DMS 273 treated with DMSO at 0.1 percent for 48 hours (cell line): ENCODE measurements around the gene HAVCR1.
"Not testable (repeated sequence)": the region's sequence is repeated elsewhere in the genome, so short reads cannot be mapped to it uniquely, and the experiment has no call there.

ENCODE experiments used
- DNase-seq: peaks from one replicate; lab custom pipeline; 2025; lab: John Stamatoyannopoulos, UW

The HAVCR1 gene

GRCh38 chr5:157059093-157059539 is at the start of gene HAVCR1:
Gene HAVCR1, minus strand, starts transcription at chr5:157059116. Its CDS starts 1,173 bp downstream, at chr5:157057943.
- DNase-seq, result no peak

- DNase-seq, result no peak
Observed at GRCh38 chr5:157107508-157107907, 48.6 kb upstream of the HAVCR1 start.

- DNase-seq, result no peak
Observed at GRCh38 chr5:157106630-157107461, 47.9 kb upstream of the HAVCR1 start.

- DNase-seq, result no peak
Observed at GRCh38 chr5:157100140-157100679, 41.3 kb upstream of the HAVCR1 start.

- no peak for DNase-seq
Observed at GRCh38 chr5:157088342-157088990, 29.6 kb upstream of the HAVCR1 start.

- no peak for DNase-seq
Observed at GRCh38 chr5:157086751-157087359, 27.9 kb upstream of the HAVCR1 start.

GRCh38 chr5:157085930-157086329 is 27.0 kb upstream of the HAVCR1 start:
- DNase-seq, result no peak

- DNase-seq, result no peak
Observed at GRCh38 chr5:157080286-157080685, 21.4 kb upstream of the HAVCR1 start.

GRCh38 chr5:157076558-157076957 is 17.6 kb upstream of the HAVCR1 start:
- no peak for DNase-seq

GRCh38 chr5:157072508-157072907 is 13.6 kb upstream of the HAVCR1 start:
- no peak for DNase-seq

GRCh38 chr5:157069949-157070348 is 11.0 kb upstream of the HAVCR1 start:
- DNase-seq, result no peak

GRCh38 chr5:157068785-157069184 is 9.9 kb upstream of the HAVCR1 start:
- no peak for DNase-seq

- no peak for DNase-seq
Observed at GRCh38 chr5:157068339-157068738, 9.4 kb upstream of the HAVCR1 start.

- no peak for DNase-seq
Observed at GRCh38 chr5:157067005-157067404, 8.1 kb upstream of the HAVCR1 start.

GRCh38 chr5:157066080-157066479 is 7.2 kb upstream of the HAVCR1 start:
- no peak for DNase-seq

- no peak for DNase-seq
Observed at GRCh38 chr5:157063776-157064430, 5.0 kb upstream of the HAVCR1 start.

GRCh38 chr5:157059891-157060290 is 975 bp upstream of the HAVCR1 start:
- no peak for DNase-seq

GRCh38 chr5:157057459-157058370 is 1.2 kb downstream of the HAVCR1 start:
- no peak for DNase-seq

GRCh38 chr5:157056848-157057247 is 2.1 kb downstream of the HAVCR1 start:
- not testable (repeated sequence) for DNase-seq

GRCh38 chr5:157051604-157052245 is 7.2 kb downstream of the HAVCR1 start:
- no peak for DNase-seq
